ENCODE measurements around the gene ASCC1. TPM values are rescaled to one million over a fixed set of nuclear protein-coding genes. Genes with fewer than 3 reads are reported as not detected.

Gene ASCC1
- total RNA-seq, 4 donors from 2014 or later: 13.4 to 34.0 (median 20.5) TPM

DNA sequence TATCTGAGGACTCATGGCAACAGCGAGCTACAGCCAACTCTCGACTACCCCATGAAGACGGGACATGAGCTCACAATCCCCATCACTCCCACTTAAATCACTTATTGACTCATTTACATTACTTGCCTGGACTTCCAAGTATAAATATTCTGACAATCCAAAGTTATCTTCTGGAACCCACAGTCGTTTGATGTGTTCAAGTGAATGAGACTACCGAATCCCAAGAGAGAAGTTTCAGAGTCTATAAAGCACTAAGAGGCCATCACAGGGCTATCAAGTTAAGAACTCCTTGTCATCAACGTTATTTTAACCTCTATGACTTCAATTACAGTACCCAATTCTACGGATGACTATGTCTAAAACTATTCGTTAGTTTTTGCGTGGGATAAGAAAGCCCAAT is 11.8 kb downstream of the ASCC1 start:
- 82 to 91% methylated on average over 8 to 9 of the region's 9 CpGs for WGBS, 2 donors (ENCODE audit: low coverage in 1 of 2)

DNA sequence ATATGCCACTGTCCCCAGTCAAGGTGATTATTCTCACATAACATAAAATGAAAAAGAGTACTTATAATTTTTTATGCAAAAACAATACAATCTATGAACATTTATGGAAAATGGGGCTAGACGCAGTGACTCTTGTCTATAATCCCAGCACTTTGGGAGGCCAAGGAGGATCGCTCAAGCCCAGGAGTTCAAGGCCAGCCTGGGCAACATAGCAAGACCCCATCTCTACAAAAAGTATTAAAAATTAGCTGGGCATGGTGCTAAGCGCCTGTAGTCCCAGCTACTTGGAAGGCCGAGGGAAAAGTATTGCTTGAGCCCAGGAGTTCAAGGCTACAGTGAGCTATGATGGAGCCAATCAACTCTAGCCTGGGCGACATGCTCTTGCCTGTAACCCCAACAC is 14.8 kb downstream of the ASCC1 start:
- H3K27me3 ChIP-seq: no peaks in the 10 kb centered on the region
- no peak for DNase-seq
- no peak for TF ChIP-seq POLR2A (IDR thresholded peaks at IDR 0.05)
- TF ChIP-seq, protein P1, sequence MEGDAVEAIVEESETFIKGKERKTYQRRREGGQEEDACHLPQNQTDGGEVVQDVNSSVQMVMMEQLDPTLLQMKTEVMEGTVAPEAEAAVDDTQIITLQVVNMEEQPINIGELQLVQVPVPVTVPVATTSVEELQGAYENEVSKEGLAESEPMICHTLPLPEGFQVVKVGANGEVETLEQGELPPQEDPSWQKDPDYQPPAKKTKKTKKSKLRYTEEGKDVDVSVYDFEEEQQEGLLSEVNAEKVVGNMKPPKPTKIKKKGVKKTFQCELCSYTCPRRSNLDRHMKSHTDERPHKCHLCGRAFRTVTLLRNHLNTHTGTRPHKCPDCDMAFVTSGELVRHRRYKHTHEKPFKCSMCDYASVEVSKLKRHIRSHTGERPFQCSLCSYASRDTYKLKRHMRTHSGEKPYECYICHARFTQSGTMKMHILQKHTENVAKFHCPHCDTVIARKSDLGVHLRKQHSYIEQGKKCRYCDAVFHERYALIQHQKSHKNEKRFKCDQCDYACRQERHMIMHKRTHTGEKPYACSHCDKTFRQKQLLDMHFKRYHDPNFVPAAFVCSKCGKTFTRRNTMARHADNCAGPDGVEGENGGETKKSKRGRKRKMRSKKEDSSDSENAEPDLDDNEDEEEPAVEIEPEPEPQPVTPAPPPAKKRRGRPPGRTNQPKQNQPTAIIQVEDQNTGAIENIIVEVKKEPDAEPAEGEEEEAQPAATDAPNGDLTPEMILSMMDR (IDR thresholded peaks at IDR 0.05): no peak
- no peak for TF ChIP-seq EP300 (IDR thresholded peaks at IDR 0.05; ENCODE audit: low read depth)
- TF ChIP-seq POLR2AphosphoS5 (IDR thresholded peaks at IDR 0.05): no peak
- in situ Hi-C loops (cut with MboI; ENCODE audit: low pct_ligation_motif_present in 1 of 4, low pct_unique_long_range_greater_than_20kb in 1 of 4, low sequenced_read_pairs in 3 of 4) (loop anchor here in 1 of 4 donors (25.0 kb wide), 1 partner anchor 136 kb away; no protein-coding TSS in a partner anchor), intact Hi-C loops (cut with DNase I; ENCODE audit: low total_unique reads) (no loop called here)
- 93 to 97% methylated on average over 3 to 5 of the region's 5 CpGs for WGBS, 2 donors (ENCODE audit: low coverage in 1 of 2)
- no peak overlapping the region for H3K27ac ChIP-seq
- H3K9me3 ChIP-seq: no peaks in the 10 kb centered on the region
- peaks cover 0 to 33% (median 9%) of the 10 kb centered on the region in 4 donors for H3K36me3 ChIP-seq
- no peaks in the 10 kb centered on the region for H3K4me1 ChIP-seq
- no peak overlapping the region for H3K4me3 ChIP-seq

More for the DNA sequence above, 11.8 kb downstream of the ASCC1 start:
- in situ Hi-C loops (cut with MboI; ENCODE audit: low pct_ligation_motif_present in 1 of 4, low pct_unique_long_range_greater_than_20kb in 1 of 4, low sequenced_read_pairs in 3 of 4) (loop anchor here in 1 of 4 donors (25.0 kb wide), 1 partner anchor 133 kb away; no protein-coding TSS in a partner anchor), intact Hi-C loops (cut with DNase I; ENCODE audit: low total_unique reads) (no loop called here)
- Histone ChIP-seq H3K4me1 (no peaks in the 10 kb centered on the region), H3K9me3 (no peaks in the 10 kb centered on the region), H3K4me3 (no peak overlapping the region), H3K27ac (no peak overlapping the region), H3K27me3 (no peaks in the 10 kb centered on the region), H3K36me3 (peaks cover 0 to 27% (median 7%) of the 10 kb centered on the region in 4 donors)
- TF ChIP-seq EP300 (IDR thresholded peaks at IDR 0.05; ENCODE audit: low read depth) (no peak), POLR2A (IDR thresholded peaks at IDR 0.05) (no peak), POLR2AphosphoS5 (IDR thresholded peaks at IDR 0.05) (no peak)
- TF ChIP-seq, protein P1 (IDR thresholded peaks at IDR 0.05): no peak
- no peak for DNase-seq

DNA sequence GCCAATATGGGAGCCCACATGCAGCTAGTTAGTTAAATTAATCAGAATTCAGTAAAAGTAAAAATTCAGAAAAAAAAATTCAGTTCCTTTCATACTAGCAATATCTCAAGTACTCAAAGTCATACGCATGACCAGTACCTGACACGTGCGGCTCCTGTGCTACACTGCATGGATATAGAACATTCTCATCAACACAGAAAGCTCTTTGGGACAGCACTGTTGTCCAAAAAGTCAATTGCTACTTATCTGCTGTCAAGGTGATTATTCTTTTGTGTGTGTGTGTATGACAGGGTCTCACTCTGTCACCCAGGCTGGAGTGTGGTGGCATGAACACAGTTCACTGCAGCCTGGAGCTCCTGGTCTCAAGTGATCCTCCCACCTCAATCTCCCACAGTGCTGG is 15.2 kb downstream of the ASCC1 start:
- H3K4me1 ChIP-seq: no peaks in the 10 kb centered on the region
- no peak overlapping the region for H3K27ac ChIP-seq
- intact Hi-C loops (cut with DNase I; ENCODE audit: low total_unique reads): no loop called here
- no peaks in the 10 kb centered on the region for H3K27me3 ChIP-seq
- in situ Hi-C loops (cut with MboI; ENCODE audit: low pct_ligation_motif_present in 1 of 4, low pct_unique_long_range_greater_than_20kb in 1 of 4, low sequenced_read_pairs in 3 of 4): loop anchor here in 1 of 4 donors (25.0 kb wide), 1 partner anchor 136 kb away; no protein-coding TSS in a partner anchor
- H3K9me3 ChIP-seq: no peaks in the 10 kb centered on the region
- no peak for DNase-seq
- 96 to 98% methylated on average over 3 of the region's 3 CpGs for WGBS, 2 donors (ENCODE audit: low coverage in 1 of 2)
- TF ChIP-seq, protein P1 (IDR thresholded peaks at IDR 0.05): no peak
- no peak for TF ChIP-seq POLR2AphosphoS5 (IDR thresholded peaks at IDR 0.05)
- no peak for TF ChIP-seq EP300 (IDR thresholded peaks at IDR 0.05; ENCODE audit: low read depth)
- TF ChIP-seq POLR2A (IDR thresholded peaks at IDR 0.05): no peak
- no peak overlapping the region for H3K4me3 ChIP-seq
- H3K36me3 ChIP-seq: peaks cover 0 to 37% (median 11%) of the 10 kb centered on the region in 4 donors

DNA sequence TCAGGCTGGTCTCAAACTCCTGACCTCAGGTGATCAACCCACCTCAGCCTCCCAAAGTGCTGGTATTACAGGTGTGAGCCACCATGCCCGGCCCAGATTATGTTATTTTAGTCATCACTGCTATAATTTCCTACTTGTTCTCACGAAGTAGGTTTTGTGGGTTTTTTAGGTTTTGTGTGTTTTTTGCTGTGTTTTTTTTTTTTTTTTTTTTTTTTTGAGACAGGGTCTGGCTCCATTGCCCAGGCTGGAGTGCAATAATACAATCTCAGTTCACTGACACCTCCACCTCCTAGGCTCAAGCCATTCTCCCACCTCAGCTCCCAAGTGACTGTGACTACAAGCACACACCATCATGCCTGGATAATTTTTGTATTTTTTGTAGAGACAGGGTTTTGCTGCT is 21.1 kb downstream of the ASCC1 start:
- Histone ChIP-seq H3K27me3 (no peaks in the 10 kb centered on the region), H3K9me3 (no peaks in the 10 kb centered on the region), H3K4me3 (no peak overlapping the region), H3K4me1 (no peaks in the 10 kb centered on the region), H3K36me3 (peaks cover 0 to 24% (median 8%) of the 10 kb centered on the region in 4 donors), H3K27ac (no peak overlapping the region)
- TF ChIP-seq POLR2A (IDR thresholded peaks at IDR 0.05) (no peak), POLR2AphosphoS5 (IDR thresholded peaks at IDR 0.05) (no peak)
- 89 to 93% methylated on average over 2 of the region's 2 CpGs for WGBS, 2 donors (ENCODE audit: low coverage in 1 of 2)
- intact Hi-C loops (cut with DNase I; ENCODE audit: low total_unique reads): no loop called here
- DNase-seq: no peak
- in situ Hi-C loops (cut with MboI; ENCODE audit: low pct_ligation_motif_present in 1 of 4, low pct_unique_long_range_greater_than_20kb in 1 of 4, low sequenced_read_pairs in 3 of 4): no loop called here

DNA sequence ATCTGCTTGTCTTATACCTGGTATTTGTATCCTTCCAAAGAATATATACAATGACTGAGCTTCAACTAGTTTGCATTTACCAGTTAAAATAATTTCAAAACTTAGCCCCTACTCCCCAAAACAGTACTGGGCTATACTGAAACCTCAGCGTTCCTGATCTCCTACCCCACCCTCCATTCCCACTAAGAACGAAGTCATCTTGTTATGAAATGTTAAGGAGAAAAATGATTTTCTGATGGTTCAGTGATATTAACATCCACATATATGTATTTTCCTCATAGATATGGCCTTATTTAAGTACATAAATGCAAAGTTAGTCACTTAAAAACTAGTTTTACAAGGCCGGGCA is 29.1 kb downstream of the ASCC1 start:
- intact Hi-C loops (cut with DNase I; ENCODE audit: low total_unique reads): no loop called here
- H3K4me1 ChIP-seq: no peaks in the 10 kb centered on the region
- in situ Hi-C loops (cut with MboI; ENCODE audit: low pct_ligation_motif_present in 1 of 4, low pct_unique_long_range_greater_than_20kb in 1 of 4, low sequenced_read_pairs in 3 of 4): no loop called here
- TF ChIP-seq, protein P1 (IDR thresholded peaks at IDR 0.05): no peak
- TF ChIP-seq EP300 (IDR thresholded peaks at IDR 0.05; ENCODE audit: low read depth): no peak
- H3K9me3 ChIP-seq: no peaks in the 10 kb centered on the region
- no peak overlapping the region for H3K4me3 ChIP-seq
- no peaks in the 10 kb centered on the region for H3K27me3 ChIP-seq
- DNase-seq: no peak
- peak overlapping the region; percentile 54 to 73 (median 70) for H3K27ac ChIP-seq
- peaks cover 0 to 8% (median 4%) of the 10 kb centered on the region in 4 donors for H3K36me3 ChIP-seq
- WGBS, 2 donors (ENCODE audit: low coverage in 1 of 2): 75 to 83% methylated on average over 2 to 3 of the region's 3 CpGs
